HCT116 (cell line): ENCODE data around the gene CD24.
A peak's percentile ranks its signal among the peaks of the same experiment; 100 is the strongest.

ENCODE experiments used
- CTCF ChIP-seq, 3 experiments: fragments of 200-600 bp in 1 of 3; sonication (generic) in 1 of 3; IDR thresholded peaks in 2 of 3; conservative IDR thresholded peaks in 1 of 3; 2 replicates each; pipeline ENCODE4 v1.5.1; 2012 to 2017; ENCODE audit warnings: low read depth in 2 of 3, low read length in 2 of 3, antibody characterized with exemption in 1 of 3, borderline replicate concordance in 1 of 3, control low read depth in 1 of 3, mild to moderate bottlenecking in 1 of 3, mixed read lengths in 1 of 3, mixed run types in 1 of 3, moderate library complexity in 1 of 3; ENCODE audit not compliant: insufficient read depth in 1 of 3
- POLR2A ChIP-seq: IDR thresholded peaks from 2 replicates; pipeline ENCODE4 v1.7.0; 2011; ENCODE audit warnings: borderline replicate concordance; ENCODE audit not compliant: insufficient read depth, insufficient read length; ENCODE audit errors: extremely low read depth
- POLR2AphosphoS5 ChIP-seq: IDR thresholded peaks from 2 replicates; pipeline ENCODE4 v1.6.1; 2011; ENCODE audit warnings: mild to moderate bottlenecking, low read depth, low read length, moderate library complexity
- TCF7L2 ChIP-seq: IDR thresholded peaks from 2 replicates; pipeline ENCODE4 v1.7.0; 2011; ENCODE audit warnings: borderline replicate concordance, inconsistent platforms; ENCODE audit not compliant: insufficient read depth, insufficient read length; ENCODE audit errors: extremely low read depth

GRCh38 chr6:106966229-106966628 lies 8.3 kb downstream of the CD24 start:
- TF ChIP-seq TCF7L2 (no peak), CTCF (IDR thresholded peaks at IDR 0.05 in 2 of 3, conservative IDR thresholded peaks at IDR 0.05 in 1 of 3; ENCODE audit: borderline replicate concordance in 1 of 3, insufficient read depth in 1 of 3, low read depth in 2 of 3, low read length in 2 of 3) (peak in 2 of 3 experiments; percentile 17 to 31; a peak in 2 of 6 replicates), POLR2AphosphoS5 (no peak), POLR2A (no peak)
